Measurements from ENCODE around the gene THNSL1.
"Not testable (repeated sequence)": the region's sequence is repeated elsewhere in the genome, so short reads cannot be mapped to it uniquely, and the experiment has no call there.

The THNSL1 gene, protein sequence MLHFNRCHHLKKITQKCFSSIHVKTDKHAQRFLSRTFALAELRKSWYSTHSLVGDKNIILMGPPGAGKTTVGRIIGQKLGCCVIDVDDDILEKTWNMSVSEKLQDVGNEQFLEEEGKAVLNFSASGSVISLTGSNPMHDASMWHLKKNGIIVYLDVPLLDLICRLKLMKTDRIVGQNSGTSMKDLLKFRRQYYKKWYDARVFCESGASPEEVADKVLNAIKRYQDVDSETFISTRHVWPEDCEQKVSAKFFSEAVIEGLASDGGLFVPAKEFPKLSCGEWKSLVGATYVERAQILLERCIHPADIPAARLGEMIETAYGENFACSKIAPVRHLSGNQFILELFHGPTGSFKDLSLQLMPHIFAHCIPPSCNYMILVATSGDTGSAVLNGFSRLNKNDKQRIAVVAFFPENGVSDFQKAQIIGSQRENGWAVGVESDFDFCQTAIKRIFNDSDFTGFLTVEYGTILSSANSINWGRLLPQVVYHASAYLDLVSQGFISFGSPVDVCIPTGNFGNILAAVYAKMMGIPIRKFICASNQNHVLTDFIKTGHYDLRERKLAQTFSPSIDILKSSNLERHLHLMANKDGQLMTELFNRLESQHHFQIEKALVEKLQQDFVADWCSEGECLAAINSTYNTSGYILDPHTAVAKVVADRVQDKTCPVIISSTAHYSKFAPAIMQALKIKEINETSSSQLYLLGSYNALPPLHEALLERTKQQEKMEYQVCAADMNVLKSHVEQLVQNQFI

DNA sequence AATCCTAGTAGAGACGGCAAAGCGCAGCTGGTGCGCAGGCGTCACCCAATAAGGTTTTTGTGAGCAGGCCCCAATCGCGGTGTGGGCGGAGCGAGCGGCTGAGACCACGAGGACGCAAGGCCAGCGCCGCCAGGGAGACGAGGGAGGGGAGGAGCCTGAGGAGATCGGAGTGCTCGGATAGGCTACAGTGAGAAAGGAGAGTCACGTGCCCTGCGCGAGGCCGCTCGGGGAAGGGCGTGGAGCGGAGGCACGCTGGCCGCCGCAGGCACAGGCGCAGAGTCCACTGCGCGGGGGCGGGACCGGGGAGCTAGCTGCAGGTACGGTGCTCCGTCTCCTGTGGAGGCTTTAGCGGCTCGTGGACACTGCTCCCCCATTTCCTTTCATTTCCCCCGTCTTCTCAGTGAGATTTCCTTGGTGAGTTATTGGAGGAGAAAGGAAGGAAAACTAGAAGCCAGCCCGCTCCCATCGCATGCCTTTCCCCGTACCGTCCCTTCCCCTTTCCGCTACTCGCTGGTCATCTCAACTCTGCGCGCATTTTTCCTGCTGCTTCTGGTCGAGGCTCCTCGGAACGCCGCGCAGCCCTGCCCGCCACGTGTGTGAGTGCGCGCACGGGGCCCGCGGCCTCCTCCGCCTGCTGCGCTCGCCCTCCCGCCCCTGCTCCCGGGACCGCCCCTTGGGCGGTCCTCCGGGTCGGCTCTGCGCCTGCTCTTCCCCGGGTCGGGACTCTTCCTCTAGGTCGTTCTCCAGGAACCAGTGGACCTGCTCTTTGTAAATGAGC lies at the start of gene THNSL1:
Gene THNSL1, plus strand, starts transcription at position 237 of the 778 bp plus-strand sequence. CDS start 6,612 bp downstream, outside the sequence.
- no peak for TF ChIP-seq CTCF (IDR thresholded peaks at IDR 0.05; ENCODE audit: low read depth, low read length)
- H3K4me3 ChIP-seq (ENCODE audit: low read depth, low read length) = peak within 1 kb of the TSS; percentile 69
- in situ Hi-C loops (cut with HindIII; ENCODE audit: low sequenced_read_pairs) = no loop called here
- DNase-seq (ENCODE audit: low read depth, low spot score) = peak; percentile 99

DNA sequence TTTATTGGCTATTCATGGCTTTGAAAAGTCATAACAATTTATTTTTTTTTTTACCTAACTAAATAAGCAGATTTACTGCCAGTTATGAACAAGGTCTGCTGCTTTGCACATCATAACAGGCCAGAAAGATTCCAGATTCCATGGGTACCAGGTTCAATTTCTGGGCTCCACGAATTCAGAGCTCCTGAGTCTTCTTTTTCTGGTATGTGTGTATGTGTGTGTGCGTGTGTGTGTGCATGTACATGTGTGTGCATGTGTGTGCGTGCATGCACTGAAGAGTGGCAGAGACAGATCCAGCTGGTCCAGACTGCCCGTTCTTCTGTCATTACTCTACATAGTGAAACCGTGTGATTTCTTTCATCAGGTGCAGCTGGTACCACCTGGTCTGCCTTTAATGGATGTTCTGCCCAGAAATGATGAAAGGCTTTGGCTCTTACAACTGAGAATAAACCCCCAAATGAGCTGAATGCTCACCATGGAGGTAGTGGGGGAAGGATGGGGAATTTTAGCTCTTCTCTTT lies 49.4 kb upstream of the THNSL1 start:
- TF ChIP-seq CTCF (IDR thresholded peaks at IDR 0.05; ENCODE audit: low read depth, low read length) = no peak
- no peak overlapping the region for H3K4me3 ChIP-seq (ENCODE audit: low read depth, low read length)
- in situ Hi-C loops (cut with HindIII; ENCODE audit: low sequenced_read_pairs) = no loop called here
- no peak for DNase-seq (ENCODE audit: low read depth, low spot score)

DNA sequence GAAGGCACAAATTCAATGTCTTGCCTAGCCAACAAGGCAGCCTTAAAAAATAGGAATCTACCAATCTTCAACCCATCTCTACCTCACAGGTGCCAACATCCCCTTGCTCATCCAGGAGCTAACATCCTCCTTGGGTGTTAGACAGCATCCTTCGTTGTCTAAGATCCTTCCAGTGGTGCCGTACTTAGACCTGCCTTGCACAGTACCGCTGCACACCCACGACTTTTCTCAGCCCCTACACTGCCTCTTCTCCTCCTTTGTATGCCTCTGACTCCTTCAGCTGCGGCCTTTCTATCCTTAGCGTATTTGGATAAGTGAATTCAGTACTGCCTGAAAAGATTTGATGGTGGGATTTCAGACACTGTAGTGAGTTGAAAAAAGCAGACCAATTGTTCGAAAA lies 48.1 kb upstream of the THNSL1 start:
- in situ Hi-C loops (cut with HindIII; ENCODE audit: low sequenced_read_pairs) = no loop called here
- no peak for TF ChIP-seq CTCF (IDR thresholded peaks at IDR 0.05; ENCODE audit: low read depth, low read length)
- no peak for DNase-seq (ENCODE audit: low read depth, low spot score)
- no peak overlapping the region for H3K4me3 ChIP-seq (ENCODE audit: low read depth, low read length)

GRCh38 chr10:24968951-24969350 lies 47.5 kb upstream of the THNSL1 start:
- not testable (repeated sequence) for H3K4me3 ChIP-seq (ENCODE audit: low read depth, low read length)

GRCh38 chr10:24969841-24970281 lies 46.6 kb upstream of the THNSL1 start:
- no peak overlapping the region for H3K4me3 ChIP-seq (ENCODE audit: low read depth, low read length)
- in situ Hi-C loops (cut with HindIII; ENCODE audit: low sequenced_read_pairs) = no loop called here
- no peak for DNase-seq (ENCODE audit: low read depth, low spot score)
- TF ChIP-seq CTCF (IDR thresholded peaks at IDR 0.05; ENCODE audit: low read depth, low read length) = no peak

More at GRCh38 chr10:24968951-24969350, 47.5 kb upstream of the THNSL1 start:
- in situ Hi-C loops (cut with HindIII; ENCODE audit: low sequenced_read_pairs); DNase-seq (ENCODE audit: low read depth, low spot score): not testable (repeated sequence)

GRCh38 chr10:24971374-24971773 lies 45.0 kb upstream of the THNSL1 start:
- in situ Hi-C loops (cut with HindIII; ENCODE audit: low sequenced_read_pairs) = no loop called here
- TF ChIP-seq CTCF (IDR thresholded peaks at IDR 0.05; ENCODE audit: low read depth, low read length) = no peak
- H3K4me3 ChIP-seq (ENCODE audit: low read depth, low read length) = no peak overlapping the region
- no peak for DNase-seq (ENCODE audit: low read depth, low spot score)
